CD14-positive monocyte (primary cell): ENCODE data around the gene MAST4. TPM values are rescaled to one million over a fixed set of nuclear protein-coding genes. Genes with fewer than 3 reads are reported as not detected.

Experiments used
- DNase-seq, 3 donors: peaks; one replicate each; pipeline ENCODE4 v3.0.0-alpha.2; 2011 to 2022
- H2AFZ ChIP-seq: 2 replicates; pipeline ENCODE4 v1.6.0; 2012; ENCODE audit warnings: mild to moderate bottlenecking, low read depth, low read length, inconsistent platforms; ENCODE audit not compliant: insufficient read depth, poor library complexity, severe bottlenecking
- H3K27ac ChIP-seq, 2 donors: 1 replicate in 1 of 2; 2 replicates in 1 of 2; pipeline ENCODE4 v1.5.1; 2012 to 2013; ENCODE audit warnings: low read length in 2 of 2, control low read depth in 1 of 2, inconsistent platforms in 1 of 2, low read depth in 1 of 2, mild to moderate bottlenecking in 1 of 2
- H3K27me3 ChIP-seq, 2 donors: one replicate each; pipeline versions ENCODE4 v1.6.0 to v1.6.1; 2011 to 2013; ENCODE audit warnings: low read length in 2 of 2; ENCODE audit not compliant: control insufficient read depth in 2 of 2, insufficient read depth in 2 of 2
- H3K36me3 ChIP-seq, 2 donors: replicated peaks in 1 of 2; 1 replicate in 1 of 2; 2 replicates in 1 of 2; pipeline versions ENCODE4 v1.5.1 to v1.6.1; 2012 to 2013; ENCODE audit warnings: low read length in 2 of 2, control low read depth in 1 of 2, inconsistent platforms in 1 of 2, mild to moderate bottlenecking in 1 of 2; ENCODE audit not compliant: insufficient read depth in 2 of 2, control insufficient read depth in 1 of 2
- H3K4me1 ChIP-seq, 2 donors: 1 replicate in 1 of 2; 2 replicates in 1 of 2; pipeline versions ENCODE4 v1.5.1 to v1.6.1; 2012 to 2013; ENCODE audit warnings: low read length in 2 of 2, control low read depth in 1 of 2, inconsistent platforms in 1 of 2, mild to moderate bottlenecking in 1 of 2, moderate library complexity in 1 of 2; ENCODE audit not compliant: insufficient read depth in 2 of 2, control insufficient read depth in 1 of 2
- H3K4me2 ChIP-seq: replicated peaks from 2 replicates; pipeline ENCODE3; 2012; ENCODE audit warnings: low read length, moderate library complexity, mild to moderate bottlenecking; ENCODE audit not compliant: poor library complexity, severe bottlenecking; ENCODE audit errors: extremely low read depth
- H3K4me3 ChIP-seq, 3 experiments: fragments of 200-600 bp in 1 of 3; sonication (generic) in 1 of 3; replicated peaks in 1 of 3; 1 replicate in 2 of 3; 2 replicates in 1 of 3; pipeline ENCODE4 v1.5.1; 2011 to 2013; ENCODE audit warnings: low read length in 3 of 3, mild to moderate bottlenecking in 3 of 3, control low read depth in 2 of 3, low read depth in 2 of 3, inconsistent platforms in 1 of 3, moderate library complexity in 1 of 3
- H3K79me2 ChIP-seq: 2 replicates; pipeline ENCODE4 v1.6.0; 2012; ENCODE audit warnings: mild to moderate bottlenecking, control low read depth, inconsistent platforms, low read length, moderate library complexity; ENCODE audit not compliant: insufficient read depth
- H3K9ac ChIP-seq: 2 replicates; pipeline ENCODE4 v1.6.0; 2017; ENCODE audit warnings: low read length, mild to moderate bottlenecking; ENCODE audit not compliant: insufficient read depth, poor library complexity, severe bottlenecking
- H3K9me3 ChIP-seq, 2 donors: replicated peaks in 1 of 2; 1 replicate in 1 of 2; 2 replicates in 1 of 2; pipeline versions ENCODE4 v1.5.1 to v1.6.1; 2012 to 2013; ENCODE audit warnings: low read length in 2 of 2, control low read depth in 1 of 2; ENCODE audit not compliant: control insufficient read depth in 1 of 2, insufficient read depth in 1 of 2
- H4K20me1 ChIP-seq: 2 replicates; pipeline ENCODE4 v1.6.0; 2012; ENCODE audit warnings: mild to moderate bottlenecking, low read length, control low read depth, moderate library complexity; ENCODE audit not compliant: insufficient read depth
- H3K27ac Mint-ChIP-seq, 7 donors: one replicate each; pipeline ENCODE4 v1.8.0; 2020; ENCODE audit warnings: mild to moderate bottlenecking in 7 of 7, mixed read lengths in 7 of 7, moderate library complexity in 6 of 7, inconsistent platforms in 2 of 7
- H3K27me3 Mint-ChIP-seq, 3 donors: one replicate each; pipeline ENCODE4 v1.8.0; 2021 to 2022; ENCODE audit warnings: low read depth in 3 of 3, mild to moderate bottlenecking in 3 of 3, mixed read lengths in 3 of 3, moderate library complexity in 3 of 3, inconsistent platforms in 1 of 3
- H3K36me3 Mint-ChIP-seq, 2 donors: one replicate each; pipeline ENCODE4 v1.8.0; 2020; ENCODE audit warnings: mixed read lengths in 2 of 2, inconsistent platforms in 1 of 2, mild to moderate bottlenecking in 1 of 2
- H3K4me1 Mint-ChIP-seq: one replicate; pipeline ENCODE4 v1.8.0; 2020; ENCODE audit warnings: mild to moderate bottlenecking, mixed read lengths
- H3K4me3 Mint-ChIP-seq, 2 donors: one replicate each; pipeline ENCODE4 v1.8.0; 2020; ENCODE audit warnings: mild to moderate bottlenecking in 2 of 2, mixed read lengths in 2 of 2, moderate library complexity in 1 of 2
- H3K9me3 Mint-ChIP-seq, 7 donors: one replicate each; pipeline ENCODE4 v1.8.0; 2020 to 2022; ENCODE audit warnings: mixed read lengths in 7 of 7, mild to moderate bottlenecking in 6 of 7, moderate library complexity in 6 of 7, inconsistent platforms in 2 of 7
- CTCF ChIP-seq: fragments of 200-600 bp; IDR thresholded peaks from one replicate; pipeline ENCODE4 v1.8.0; 2022; ENCODE audit warnings: antibody characterized with exemption, mild to moderate bottlenecking
- WGBS: methylation state at CpG from one replicate; pipeline ENCODE4 v1.1.5; 2013; ENCODE audit warnings: missing lambda C conversion rate; ENCODE audit not compliant: insufficient coverage; 5-methylcytosine and 5-hydroxymethylcytosine counted together
- intact Hi-C, 2 donors: fragments of 100-400 bp; cut with micrococcal nuclease; formaldehyde crosslinking; loops; one replicate each; pipeline versions ENCODE4 v1.15.0 to v1.15.1; 2023
- polyA plus RNA-seq, 3 donors: library from polyadenylated mRNA; depleted of rRNA in 1 of 3; unstranded in 2 of 3; stranded (reverse) in 1 of 3; fragments of 300-500 nt in 2 of 3; fragments of >200 nt in 1 of 3; fragmentation: Illumina TruSeq in 2 of 3; gene quantifications; 1 replicate in 2 of 3; 2 replicates in 1 of 3; pipeline ENCODE4 v1.2.3, GENCODE V29; 2012 to 2021

Gene MAST4
- polyA plus RNA-seq, 3 donors = 0.03 to 0.24 TPM; not detected in 1

GRCh38 chr5:67146574-67146973 lies 550.4 kb downstream of the MAST4 start:
- no peak overlapping the region for H3K27ac ChIP-seq
- Mint-ChIP-seq H3K4me1 (peaks cover 6% of the 10 kb centered on the region), H3K27me3 (peaks cover 0 to 2% (median 1%) of the 10 kb centered on the region in 3 donors), H3K9me3 (peaks cover 0 to 3% (median 0%) of the 10 kb centered on the region in 7 donors), H3K4me3 (no peak overlapping the region), H3K36me3 (no peaks in the 10 kb centered on the region), H3K27ac (no peak overlapping the region)
- DNase-seq = peak; percentile 30 to 71 (median 63)
- H3K4me3 ChIP-seq = no peak overlapping the region
- no peaks in the 10 kb centered on the region for H3K27me3 ChIP-seq
- H3K9ac ChIP-seq = no peak overlapping the region
- no peak for TF ChIP-seq CTCF
- no peaks in the 10 kb centered on the region for H4K20me1 ChIP-seq
- H2AFZ ChIP-seq = no peak overlapping the region
- no peaks in the 10 kb centered on the region for H3K9me3 ChIP-seq
- H3K36me3 ChIP-seq = no peaks in the 10 kb centered on the region
- intact Hi-C loops = no loop called here
- no peak overlapping the region for H3K4me2 ChIP-seq
- H3K4me1 ChIP-seq = peaks cover 0 to 6% of the 10 kb centered on the region in 2 donors
- no CpG with 5 or more reads among the region's 1 CpG for WGBS
- no peaks in the 10 kb centered on the region for H3K79me2 ChIP-seq

GRCh38 chr5:67146981-67147380 lies 550.8 kb downstream of the MAST4 start:
- no CpG with 5 or more reads among the region's 4 CpGs for WGBS
- Histone ChIP-seq H3K9ac (no peak overlapping the region), H3K27me3 (no peaks in the 10 kb centered on the region), H3K4me1 (peaks cover 0 to 6% of the 10 kb centered on the region in 2 donors), H3K9me3 (no peaks in the 10 kb centered on the region), H3K79me2 (no peaks in the 10 kb centered on the region), H4K20me1 (no peaks in the 10 kb centered on the region), H3K36me3 (no peaks in the 10 kb centered on the region), H3K27ac (no peak overlapping the region), H3K4me2 (no peak overlapping the region), H3K4me3 (no peak overlapping the region), H2AFZ (no peak overlapping the region)
- no peak overlapping the region for H3K4me3 Mint-ChIP-seq
- intact Hi-C loops = no loop called here
- no peaks in the 10 kb centered on the region for H3K36me3 Mint-ChIP-seq
- H3K27ac Mint-ChIP-seq = no peak overlapping the region
- TF ChIP-seq CTCF = no peak
- no peak for DNase-seq
- peaks cover 0 to 2% (median 1%) of the 10 kb centered on the region in 3 donors for H3K27me3 Mint-ChIP-seq
- peaks cover 0 to 3% (median 0%) of the 10 kb centered on the region in 7 donors for H3K9me3 Mint-ChIP-seq
- peaks cover 6% of the 10 kb centered on the region for H3K4me1 Mint-ChIP-seq
